H1 (cell line): Measurements from ENCODE around the gene SRRM2. TPM values are rescaled to one million over a fixed set of nuclear protein-coding genes. Genes with fewer than 3 reads are reported as not detected.

Source experiments
- CTCF ChIA-PET: fragments of 300-600 bp; sonication (Branson Sonifier 250); formaldehyde crosslinking; loops from one replicate; lab custom pipeline; 2021; ENCODE audit not compliant: partially characterized antibody; lab: Charles Lee
- POLR2A ChIA-PET: fragments of 300-600 bp; sonication (Branson Sonifier 250); formaldehyde crosslinking; loops from one replicate; lab custom pipeline; 2021; ENCODE audit warnings: inconsistent platforms; ENCODE audit not compliant: partially characterized antibody; lab: Charles Lee
- DNase-seq, 2 experiments: peaks; one replicate each; pipeline versions ENCODE4 v3.0.0 to v3.0.0-alpha.2; 2010 to 2022; ENCODE audit warnings: low spot score in 2 of 2, low read depth in 1 of 2, mixed read lengths in 1 of 2
- FAIRE-seq: peaks from 2 replicates; lab custom pipeline; 2011; peaks lifted over from hg19 to GRCh38; lab: Jason Lieb, UNC
- H2AFZ ChIP-seq: 2 replicates; pipeline ENCODE4 v1.8.1; 2012; ENCODE audit warnings: low read length, inconsistent platforms
- H2AK5ac ChIP-seq: 2 replicates; pipeline ENCODE4 v1.6.1; 2013; ENCODE audit warnings: low read depth, low read length
- H2BK120ac ChIP-seq: replicated peaks from 2 replicates; pipeline ENCODE3; 2013; ENCODE audit warnings: low read depth, low read length, inconsistent platforms
- H2BK12ac ChIP-seq: 2 replicates; pipeline ENCODE4 v1.6.1; 2013; ENCODE audit warnings: low read depth, low read length
- H2BK15ac ChIP-seq: 2 replicates; pipeline ENCODE4 v1.6.1; 2013; ENCODE audit warnings: low read length
- H2BK20ac ChIP-seq: 2 replicates; pipeline ENCODE4 v1.6.1; 2013; ENCODE audit warnings: low read length
- H2BK5ac ChIP-seq: 2 replicates; pipeline ENCODE4 v1.6.1; 2013; ENCODE audit warnings: low read depth, low read length
- H3K14ac ChIP-seq: 2 replicates; pipeline ENCODE4 v1.6.1; 2013; ENCODE audit warnings: inconsistent platforms; ENCODE audit not compliant: insufficient read length
- H3K18ac ChIP-seq: 2 replicates; pipeline ENCODE4 v1.6.1; 2013; ENCODE audit warnings: low read length; ENCODE audit errors: extremely low read depth
- H3K23ac ChIP-seq: 2 replicates; pipeline ENCODE4 v1.6.1; 2013; ENCODE audit warnings: inconsistent platforms; ENCODE audit not compliant: insufficient read length
- H3K23me2 ChIP-seq: 2 replicates; pipeline ENCODE4 v1.6.1; 2013; ENCODE audit warnings: low read depth, low read length
- H3K27ac ChIP-seq: 2 replicates; pipeline ENCODE4 v1.6.1; 2011; ENCODE audit warnings: low read depth, low read length, inconsistent platforms
- H3K27me3 ChIP-seq, 4 experiments: replicated peaks in 1 of 4; 1 replicate in 1 of 4; 2 replicates in 3 of 4; pipeline versions ENCODE4 v1.6.1 to v1.8.1; 2011 to 2013; ENCODE audit warnings: low read length in 3 of 4, mild to moderate bottlenecking in 3 of 4, inconsistent platforms in 2 of 4, mixed read lengths in 2 of 4, moderate library complexity in 1 of 4; ENCODE audit not compliant: control insufficient read depth in 3 of 4, insufficient read depth in 3 of 4; ENCODE audit errors: extremely low read depth in 1 of 4
- H3K36me3 ChIP-seq, 4 experiments: 2 replicates each; pipeline versions ENCODE4 v1.6.1 to v1.8.1; 2011 to 2013; ENCODE audit warnings: mild to moderate bottlenecking in 4 of 4, low read length in 3 of 4, moderate library complexity in 2 of 4, control low read depth in 1 of 4, inconsistent platforms in 1 of 4; ENCODE audit not compliant: insufficient read depth in 4 of 4, control insufficient read depth in 2 of 4
- H3K4ac ChIP-seq: replicated peaks from 2 replicates; pipeline ENCODE3; 2013; ENCODE audit warnings: low read length, low read depth, mixed read lengths, inconsistent platforms; ENCODE audit not compliant: insufficient read length
- H3K4me1 ChIP-seq, 4 experiments: replicated peaks in 1 of 4; 1 replicate in 1 of 4; 2 replicates in 3 of 4; pipeline versions ENCODE4 v1.6.1 to v1.8.1; 2011 to 2013; ENCODE audit warnings: low read length in 3 of 4, inconsistent platforms in 2 of 4, mixed read lengths in 1 of 4; ENCODE audit not compliant: insufficient read depth in 4 of 4, control insufficient read depth in 3 of 4
- H3K4me2 ChIP-seq, 2 experiments: 2 replicates each; pipeline versions ENCODE4 v1.6.1 to v1.8.1; 2011 to 2013; ENCODE audit warnings: low read depth in 2 of 2, low read length in 2 of 2, control low read depth in 1 of 2, inconsistent platforms in 1 of 2, mild to moderate bottlenecking in 1 of 2; ENCODE audit not compliant: insufficient read depth in 1 of 2
- H3K4me3 ChIP-seq, 4 experiments: fragments of 200-600, 300-600 bp in 1 of 4; sonication (generic), shearing (Covaris generic), sonication (Bioruptor Twin) in 1 of 4; 2 replicates each; pipeline versions ENCODE4 v1.5.1 to v1.8.1; 2011 to 2016; ENCODE audit warnings: low read length in 4 of 4, low read depth in 3 of 4, control low read depth in 2 of 4, inconsistent platforms in 2 of 4, mild to moderate bottlenecking in 2 of 4, mixed read lengths in 1 of 4, moderate library complexity in 1 of 4; ENCODE audit not compliant: insufficient read depth in 2 of 4; ENCODE audit errors: extremely low read depth in 1 of 4
- H3K56ac ChIP-seq: replicated peaks from 2 replicates; pipeline ENCODE3; 2013; ENCODE audit warnings: low read depth, mild to moderate bottlenecking, mixed read lengths, low read length, inconsistent platforms; ENCODE audit not compliant: insufficient read length
- H3K79me1 ChIP-seq: 2 replicates; pipeline ENCODE4 v1.6.1; 2013; ENCODE audit warnings: low read depth, low read length, control low read depth
- H3K79me2 ChIP-seq, 2 experiments: 2 replicates each; pipeline versions ENCODE4 v1.6.1 to v1.8.1; 2012 to 2013; ENCODE audit warnings: low read length in 2 of 2, mild to moderate bottlenecking in 2 of 2, inconsistent platforms in 1 of 2; ENCODE audit not compliant: insufficient read depth in 2 of 2, control insufficient read depth in 1 of 2
- H3K9ac ChIP-seq, 4 experiments: replicated peaks in 1 of 4; 1 replicate in 1 of 4; 2 replicates in 3 of 4; pipeline versions ENCODE4 v1.6.1 to v1.8.1; 2011 to 2013; ENCODE audit warnings: low read depth in 3 of 4, low read length in 3 of 4, control low read depth in 2 of 4, mild to moderate bottlenecking in 2 of 4, moderate library complexity in 2 of 4, inconsistent platforms in 1 of 4; ENCODE audit errors: extremely low read depth in 1 of 4
- H3K9me3 ChIP-seq, 2 experiments: 2 replicates each; pipeline versions ENCODE4 v1.6.1 to v1.8.1; 2012 to 2013; ENCODE audit warnings: mild to moderate bottlenecking in 2 of 2, moderate library complexity in 2 of 2, control low read depth in 1 of 2, inconsistent platforms in 1 of 2, low read depth in 1 of 2, low read length in 1 of 2, mixed read lengths in 1 of 2; ENCODE audit not compliant: insufficient read depth in 2 of 2
- H4K20me1 ChIP-seq, 2 experiments: replicated peaks in 1 of 2; 2 replicates each; pipeline versions ENCODE3 to v1.8.1; 2011 to 2013; ENCODE audit warnings: inconsistent platforms in 2 of 2, low read length in 2 of 2, mild to moderate bottlenecking in 1 of 2; ENCODE audit not compliant: insufficient read depth in 2 of 2, control insufficient read depth in 1 of 2
- H4K5ac ChIP-seq: 2 replicates; pipeline ENCODE4 v1.6.1; 2013; ENCODE audit warnings: low read length, low read depth, mixed read lengths, inconsistent platforms; ENCODE audit not compliant: insufficient read length
- H4K8ac ChIP-seq: 2 replicates; pipeline ENCODE4 v1.8.0; 2013; ENCODE audit warnings: mild to moderate bottlenecking, moderate library complexity, low read length, inconsistent platforms; ENCODE audit not compliant: insufficient read depth; ENCODE audit errors: extremely low read depth
- H4K91ac ChIP-seq: replicated peaks from 2 replicates; pipeline ENCODE3; 2013; ENCODE audit warnings: low read length, mixed read lengths, inconsistent platforms; ENCODE audit not compliant: insufficient read length
- ATF3 ChIP-seq: IDR thresholded peaks from 2 replicates; pipeline ENCODE4 v1.6.1; 2011; ENCODE audit warnings: low read depth, mild to moderate bottlenecking, low read length; ENCODE audit not compliant: insufficient read depth
- BACH1 ChIP-seq: IDR thresholded peaks from 2 replicates; pipeline ENCODE4 v1.6.1; 2012; ENCODE audit warnings: low read length, improper control_type of control experiment
- BCL11A ChIP-seq, 2 experiments: IDR thresholded peaks; one replicate each; pipeline ENCODE4 v1.6.1; 2011; ENCODE audit warnings: low read depth in 2 of 2, low read length in 2 of 2, mild to moderate bottlenecking in 2 of 2
- CEBPB ChIP-seq: IDR thresholded peaks from 2 replicates; pipeline ENCODE4 v1.6.1; 2012; ENCODE audit warnings: low read depth, low read length
- CHD2 ChIP-seq: IDR thresholded peaks from 2 replicates; pipeline ENCODE4 v1.6.1; 2012; ENCODE audit warnings: low read length, improper control_type of control experiment
- EGR1 ChIP-seq: IDR thresholded peaks from 2 replicates; pipeline ENCODE4 v1.6.1; 2011; ENCODE audit warnings: low read depth, low read length, borderline replicate concordance
- HDAC2 ChIP-seq, 2 experiments: fragments of 300-600 bp in 1 of 2; sonication (generic) in 1 of 2; IDR thresholded peaks; 2 replicates each; pipeline ENCODE4 v1.6.1; 2011 to 2012; ENCODE audit warnings: low read depth in 2 of 2, low read length in 2 of 2, mild to moderate bottlenecking in 2 of 2, moderate library complexity in 2 of 2, borderline replicate concordance in 1 of 2, inconsistent platforms in 1 of 2
- JUN ChIP-seq: IDR thresholded peaks from 2 replicates; pipeline ENCODE4 v1.6.1; 2011; ENCODE audit warnings: low read depth, mild to moderate bottlenecking, improper control_type of control experiment, low read length
- KDM1A ChIP-seq: fragments of 200-600, 300-600 bp; sonication (generic); IDR thresholded peaks from 2 replicates; pipeline ENCODE4 v1.7.1; 2016; ENCODE audit warnings: mild to moderate bottlenecking, low read length, borderline replicate concordance
- KDM5A ChIP-seq: fragments of 200-600 bp; IDR thresholded peaks from 2 replicates; pipeline ENCODE4 v1.7.1; 2012; ENCODE audit warnings: mild to moderate bottlenecking, low read length, inconsistent platforms, mixed read lengths
- RAD21 ChIP-seq, 2 experiments: IDR thresholded peaks in 1 of 2; conservative IDR thresholded peaks in 1 of 2; 2 replicates each; pipeline ENCODE4 v1.6.1; 2011; ENCODE audit warnings: low read depth in 2 of 2, low read length in 2 of 2, improper control_type of control experiment in 1 of 2, inconsistent platforms in 1 of 2, mild to moderate bottlenecking in 1 of 2, moderate library complexity in 1 of 2
- RBBP5 ChIP-seq: IDR thresholded peaks from 2 replicates; pipeline ENCODE4 v1.7.1; 2012; ENCODE audit warnings: low read depth, mild to moderate bottlenecking, inconsistent platforms, low read length, moderate library complexity, borderline replicate concordance
- TAF7 ChIP-seq: optimal IDR thresholded peaks from 2 replicates; pipeline ENCODE3; 2011; ENCODE audit warnings: low read depth, mild to moderate bottlenecking, inconsistent platforms, low read length, moderate library complexity, borderline replicate concordance
- WGBS, 2 experiments: shearing (Covaris generic) in 1 of 2; methylation state at CpG; one replicate each; pipeline versions ENCODE4 v1.1.6 to v1.1.7; 2013 to 2015; ENCODE audit warnings: low lambda C conversion rate in 2 of 2, mixed read lengths in 2 of 2, inconsistent platforms in 1 of 2, low coverage in 1 of 2, missing lambda C conversion rate in 1 of 2; ENCODE audit not compliant: insufficient replicate concordance in 2 of 2, insufficient coverage in 1 of 2, insufficient read length in 1 of 2; ENCODE audit errors: extremely low coverage in 1 of 2, missing lambda C conversion rate in 1 of 2; 5-methylcytosine and 5-hydroxymethylcytosine counted together
- polyA plus RNA-seq, 7 experiments: library from polyadenylated mRNA; depleted of rRNA in 3 of 7; stranded (reverse) in 5 of 7; unstranded in 2 of 7; fragments of >200 nt in 5 of 7; fragments of 200-250 nt in 2 of 7; gene quantifications; 1 replicate in 5 of 7; 2 replicates in 1 of 7; 4 replicates in 1 of 7; pipeline versions ENCODE4 v1.2.1 to v1.2.3, GENCODE V29; 2011 to 2013; ENCODE audit warnings: missing spikeins in 2 of 7, mixed read lengths in 2 of 7
- total RNA-seq: library from RNA; stranded (reverse); fragmentation: NEBNext Ultra II Directional; extraction: Animal tissue kit (Norgen Biotek cat#: 25700); gene quantifications from 2 replicates; pipeline ENCODE4 v1.2.1, GENCODE V29; 2021

The SRRM2 gene
- total and polyA plus RNA-seq, 2 of the 8 experiments (the other 6 are each of a cell fraction or from before 2014, with no cell fraction given), result 300 to 579 TPM

GRCh38 chr16:2808181-2808580, 55.7 kb downstream of the SRRM2 start:
- Histone ChIP-seq H4K5ac (no peak overlapping the region), H3K56ac (no peak overlapping the region), H3K4me1 (peaks cover 0 to 7% (median 1%) of the 10 kb centered on the region in 4 experiments; a peak in 2 of 7 replicates), H3K4me3 (no peak overlapping the region), H3K36me3 (no peaks in the 10 kb centered on the region), H2BK120ac (no peak overlapping the region), H3K4me2 (no peak overlapping the region), H2BK15ac (no peak overlapping the region), H3K79me1 (no peaks in the 10 kb centered on the region), H2AFZ (no peak overlapping the region), H3K9me3 (peaks cover 13 to 24% of the 10 kb centered on the region in 2 experiments), H3K23ac (no peak overlapping the region), H3K23me2 (no peaks in the 10 kb centered on the region), H3K27ac (no peak overlapping the region), H4K20me1 (peaks cover 0 to 2% of the 10 kb centered on the region in 2 experiments), H3K27me3 (peaks cover 0 to 2% (median 0%) of the 10 kb centered on the region in 4 experiments; a peak in 1 of 7 replicates), H3K79me2 (no peaks in the 10 kb centered on the region), H2BK12ac (no peak overlapping the region), H3K18ac (no peak overlapping the region), H2BK5ac (no peak overlapping the region), H2BK20ac (no peak overlapping the region), H3K9ac (no peak overlapping the region)
- DNase-seq, result no peak
- ChIA-PET CTCF (interaction anchor here (0.9 to 2.0 kb wide), 4 partner anchors 8 to 24 kb away, joined by 3 to 9 read pairs (median 4); partner anchors contain the start of gene PRSS21), POLR2A (no interaction called here)
- no peak for FAIRE-seq
- 86% methylated on average over 7 of the region's 7 CpGs; no CpG with 5 or more reads in 1 of the 2 experiments for WGBS, 2 experiments
- no peak for TF ChIP-seq RBBP5
- TF ChIP-seq CEBPB, result no peak
- no peak for TF ChIP-seq HDAC2 (IDR thresholded peaks at IDR 0.05; ENCODE audit: borderline replicate concordance in 1 of 2, low read depth in 2 of 2, low read length in 2 of 2)
- TF ChIP-seq EGR1, result no peak
- no peak for TF ChIP-seq CHD2
- TF ChIP-seq JUN, result no peak
- TF ChIP-seq ATF3, result no peak
- TF ChIP-seq BACH1, result no peak
- no peak for TF ChIP-seq TAF7
- TF ChIP-seq RAD21 (IDR thresholded peaks at IDR 0.05 in 1 of 2, conservative IDR thresholded peaks at IDR 0.05 in 1 of 2; ENCODE audit: low read depth in 2 of 2, low read length in 2 of 2), result no peak
- TF ChIP-seq KDM5A, result no peak
- TF ChIP-seq BCL11A (IDR thresholded peaks at IDR 0.05; ENCODE audit: low read depth in 2 of 2, low read length in 2 of 2), result no peak
- TF ChIP-seq KDM1A, result no peak
- TF ChIP-seq, all 59 proteins: peak for 0
- H4K91ac ChIP-seq, result no peak overlapping the region
- H2AK5ac ChIP-seq, result peak overlapping the region; percentile 65; the same call in 1 of the 2 replicates
- H4K8ac ChIP-seq, result no peak overlapping the region
- H3K14ac ChIP-seq, result no peak overlapping the region
- H3K4ac ChIP-seq, result no peak overlapping the region
